A673 (cell line): ENCODE measurements around the gene GPR141. TPM values are rescaled to one million over a fixed set of nuclear protein-coding genes. Genes with fewer than 3 reads are reported as not detected.

Source experiments
- BruUV-seq: library from RNA; stranded (reverse); fragments of 400-500 nt; replicated peaks from 2 replicates; lab custom pipeline; 2021; lab: Mats Ljungman, UMichigan
- CTCF ChIA-PET: fragments of 300-600 bp; sonication (Branson Sonifier 250); formaldehyde crosslinking; loops from one replicate; lab custom pipeline; 2022; ENCODE audit warnings: antibody characterized with exemption; lab: Charles Lee
- POLR2A ChIA-PET: fragments of 300-600 bp; sonication (Branson Sonifier 250); formaldehyde crosslinking; loops from one replicate; lab custom pipeline; 2022; ENCODE audit warnings: antibody characterized with exemption; ENCODE audit not compliant: low non-redundant PET; lab: Charles Lee
- DNase-seq: peaks from one replicate; pipeline ENCODE4 v3.0.0-alpha.2; 2015; ENCODE audit warnings: low spot score
- H3K27ac ChIP-seq: fragments of 200-600 bp; sonication (generic); 2 replicates; pipeline ENCODE4 v1.5.1; 2016; ENCODE audit warnings: mixed run types, low read depth, mild to moderate bottlenecking, mixed read lengths, antibody characterized with exemption, low read length; ENCODE audit not compliant: poor library complexity, severe bottlenecking
- H3K27me3 ChIP-seq: fragments of 200-600 bp; sonication (generic); replicated peaks from 2 replicates; pipeline ENCODE4 v1.6.1; 2017; ENCODE audit warnings: mixed run types, low read depth, mild to moderate bottlenecking, mixed read lengths, antibody characterized with exemption, low read length; ENCODE audit not compliant: insufficient read depth, poor library complexity
- H3K36me3 ChIP-seq: fragments of 200-600 bp; sonication (generic); 2 replicates; pipeline ENCODE4 v1.6.1; 2016; ENCODE audit warnings: mixed run types, mild to moderate bottlenecking, mixed read lengths, antibody characterized with exemption, low read length; ENCODE audit not compliant: insufficient read depth, poor library complexity, severe bottlenecking
- H3K4me1 ChIP-seq: fragments of 200-600 bp; sonication (generic); 2 replicates; pipeline ENCODE4 v1.6.1; 2017; ENCODE audit warnings: mixed run types, mild to moderate bottlenecking, mixed read lengths, antibody characterized with exemption, low read length; ENCODE audit not compliant: insufficient read depth, poor library complexity, severe bottlenecking
- H3K4me3 ChIP-seq: fragments of 200-600 bp; sonication (generic); 2 replicates; pipeline ENCODE4 v1.5.1; 2016; ENCODE audit warnings: low read depth, mixed run types, mild to moderate bottlenecking, mixed read lengths, low read length; ENCODE audit not compliant: poor library complexity, severe bottlenecking
- H3K9me3 ChIP-seq: fragments of 200-600 bp; sonication (generic); 2 replicates; pipeline ENCODE4 v1.6.1; 2016; ENCODE audit warnings: mixed run types, low read depth, mild to moderate bottlenecking, mixed read lengths, antibody characterized with exemption, low read length; ENCODE audit not compliant: poor library complexity, severe bottlenecking
- EZH2 ChIP-seq: fragments of 200-600 bp; sonication (generic); IDR thresholded peaks from 2 replicates; pipeline ENCODE4 v1.6.1; 2017; ENCODE audit warnings: borderline replicate concordance, low read depth, mild to moderate bottlenecking, mixed read lengths, antibody characterized with exemption, low read length; ENCODE audit not compliant: poor library complexity, severe bottlenecking
- intact Hi-C: fragments of 100-400 bp; cut with micrococcal nuclease; formaldehyde crosslinking; loops from one replicate; pipeline ENCODE4 v1.10.0; 2022; ENCODE audit not compliant: unreplicated experiment
- total RNA-seq: library from RNA; stranded (reverse); gene quantifications from 2 replicates; pipeline ENCODE4 v1.2.3, GENCODE V29; 2021
- TF ChIP-seq, protein P1 (sequence below): fragments of 300-800, 200-600 bp; sonication (generic); conservative IDR thresholded peaks from 2 replicates; pipeline ENCODE4 v1.5.1; 2017; ENCODE audit warnings: low read depth, mild to moderate bottlenecking, antibody characterized with exemption, low read length, moderate library complexity, mixed read lengths

Gene GPR141
- total RNA-seq, 1 experiment from 2014 or later = not detected

DNA sequence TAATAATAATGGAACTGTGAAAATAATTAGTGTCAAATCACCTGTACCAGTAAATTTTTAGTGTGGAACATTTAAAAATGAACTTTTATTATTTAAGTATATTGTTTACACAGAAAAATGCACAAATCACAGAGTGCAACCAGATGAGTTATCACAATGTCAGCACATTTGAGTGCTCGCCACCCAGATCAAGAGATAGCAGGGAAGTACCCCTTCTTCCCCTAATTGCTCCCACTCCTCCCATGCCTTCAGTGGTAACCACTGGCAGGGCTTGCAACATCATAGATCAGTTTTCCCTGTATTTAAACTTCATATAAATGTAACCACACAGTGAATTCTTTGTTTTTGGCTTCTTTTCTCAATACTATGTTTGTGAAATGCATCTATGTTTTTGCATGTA, 7.8 kb upstream of the GPR141 start:
- intact Hi-C loops = no loop called here
- Histone ChIP-seq H3K4me1 (no peaks in the 10 kb centered on the region), H3K9me3 (no peaks in the 10 kb centered on the region), H3K36me3 (no peaks in the 10 kb centered on the region), H3K27ac (no peak overlapping the region), H3K4me3 (no peak overlapping the region), H3K27me3 (no peaks in the 10 kb centered on the region)
- DNase-seq = no peak
- BruUV-seq = no TSS peak
- ChIA-PET CTCF (no interaction called here), POLR2A (no interaction called here)
- TF ChIP-seq, protein P1, sequence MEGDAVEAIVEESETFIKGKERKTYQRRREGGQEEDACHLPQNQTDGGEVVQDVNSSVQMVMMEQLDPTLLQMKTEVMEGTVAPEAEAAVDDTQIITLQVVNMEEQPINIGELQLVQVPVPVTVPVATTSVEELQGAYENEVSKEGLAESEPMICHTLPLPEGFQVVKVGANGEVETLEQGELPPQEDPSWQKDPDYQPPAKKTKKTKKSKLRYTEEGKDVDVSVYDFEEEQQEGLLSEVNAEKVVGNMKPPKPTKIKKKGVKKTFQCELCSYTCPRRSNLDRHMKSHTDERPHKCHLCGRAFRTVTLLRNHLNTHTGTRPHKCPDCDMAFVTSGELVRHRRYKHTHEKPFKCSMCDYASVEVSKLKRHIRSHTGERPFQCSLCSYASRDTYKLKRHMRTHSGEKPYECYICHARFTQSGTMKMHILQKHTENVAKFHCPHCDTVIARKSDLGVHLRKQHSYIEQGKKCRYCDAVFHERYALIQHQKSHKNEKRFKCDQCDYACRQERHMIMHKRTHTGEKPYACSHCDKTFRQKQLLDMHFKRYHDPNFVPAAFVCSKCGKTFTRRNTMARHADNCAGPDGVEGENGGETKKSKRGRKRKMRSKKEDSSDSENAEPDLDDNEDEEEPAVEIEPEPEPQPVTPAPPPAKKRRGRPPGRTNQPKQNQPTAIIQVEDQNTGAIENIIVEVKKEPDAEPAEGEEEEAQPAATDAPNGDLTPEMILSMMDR = no peak
- TF ChIP-seq EZH2 = no peak

DNA sequence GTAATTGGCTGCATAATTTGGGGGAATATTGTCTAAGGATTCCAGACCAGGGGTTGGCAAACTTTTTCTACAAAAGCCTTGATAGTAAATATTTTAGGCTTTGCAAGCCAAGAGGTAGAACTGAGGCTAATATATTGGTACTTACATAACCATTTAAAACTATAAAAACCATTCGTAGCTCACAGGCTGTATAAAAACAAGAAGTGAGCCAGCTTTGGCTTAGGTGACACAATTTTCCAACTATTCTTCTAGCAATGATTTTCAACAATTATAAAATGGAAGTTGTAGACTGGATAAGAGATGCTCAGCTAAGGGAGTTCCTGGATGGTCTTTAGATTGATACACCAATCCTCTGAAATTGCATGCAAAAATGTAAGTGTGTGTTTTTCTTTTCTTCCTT, 1.4 kb downstream of the GPR141 start:
- no peak for DNase-seq
- no peaks in the 10 kb centered on the region for H3K36me3 ChIP-seq
- H3K27ac ChIP-seq = no peak overlapping the region
- no peaks in the 10 kb centered on the region for H3K9me3 ChIP-seq
- no peak overlapping the region for H3K4me3 ChIP-seq
- ChIA-PET CTCF (no interaction called here), POLR2A (no interaction called here)
- intact Hi-C loops = no loop called here
- TF ChIP-seq, protein P1 = no peak
- TF ChIP-seq EZH2 = no peak
- H3K27me3 ChIP-seq = no peaks in the 10 kb centered on the region
- H3K4me1 ChIP-seq = no peaks in the 10 kb centered on the region
- no TSS peak for BruUV-seq

DNA sequence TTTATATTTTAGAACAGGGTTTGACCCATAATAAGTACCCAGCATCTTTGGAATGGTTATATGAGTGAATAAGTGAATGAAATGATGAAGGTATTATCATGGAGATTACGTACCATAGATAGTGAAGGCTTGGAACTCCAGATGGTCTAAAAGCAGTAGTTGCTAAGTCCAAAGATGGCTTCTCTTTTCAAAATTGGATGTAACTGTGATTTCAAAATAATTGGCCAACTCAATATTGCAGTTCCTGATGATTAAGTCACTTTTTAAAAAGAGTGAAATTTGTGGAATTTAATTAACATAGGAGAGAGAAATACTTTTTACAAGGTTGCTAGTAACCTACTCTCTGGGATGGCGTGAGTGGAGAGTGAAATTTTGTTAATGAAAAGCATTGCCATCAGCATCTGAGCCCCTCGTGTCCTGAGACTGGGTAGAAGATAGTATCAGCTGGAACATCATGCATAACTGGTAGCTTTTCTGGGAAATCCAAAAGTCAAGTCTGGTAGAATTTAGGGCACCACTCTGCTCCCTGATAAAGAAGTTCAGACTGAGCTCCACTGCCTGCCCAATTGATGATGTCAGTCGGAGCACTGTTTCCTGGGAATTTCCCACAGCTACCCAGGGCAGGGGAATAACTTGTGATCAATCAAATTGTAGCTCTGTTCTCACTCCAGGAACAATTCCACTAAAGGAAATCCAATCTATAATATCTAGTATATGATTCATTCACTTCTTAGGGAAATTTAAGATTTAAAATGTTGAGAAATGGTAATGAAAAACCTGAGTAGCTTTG, 3.2 kb downstream of the GPR141 start:
- Histone ChIP-seq H3K9me3 (no peaks in the 10 kb centered on the region), H3K4me1 (no peaks in the 10 kb centered on the region), H3K27ac (no peak overlapping the region), H3K4me3 (no peak overlapping the region), H3K36me3 (no peaks in the 10 kb centered on the region), H3K27me3 (no peaks in the 10 kb centered on the region)
- no peak for TF ChIP-seq EZH2
- TF ChIP-seq, protein P1 = no peak
- BruUV-seq = no TSS peak
- ChIA-PET CTCF (no interaction called here), POLR2A (no interaction called here)
- DNase-seq = no peak
- intact Hi-C loops = no loop called here
